ENCODE measurements around the gene IFT122.
A peak's percentile ranks its signal among the peaks of the same experiment; 100 is the strongest.

IFT122 gene

DNA sequence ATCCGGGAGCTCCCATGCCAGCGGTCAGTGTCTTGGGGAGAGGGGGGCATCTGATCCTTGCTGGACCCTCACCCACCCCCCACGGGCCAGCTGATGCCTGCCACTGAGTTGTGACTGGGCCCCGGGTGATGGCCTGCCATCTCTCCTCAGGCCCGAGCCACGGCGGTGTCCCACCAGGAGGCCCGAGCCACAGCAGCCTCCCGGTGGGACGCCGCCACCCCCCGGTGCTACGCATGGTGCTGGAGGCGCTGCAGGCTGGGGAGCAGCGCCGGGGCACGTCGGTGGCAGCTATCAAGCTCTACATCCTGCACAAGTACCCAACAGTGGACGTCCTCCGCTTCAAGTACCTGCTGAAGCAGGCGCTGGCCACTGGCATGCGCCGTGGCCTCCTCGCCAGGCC lies 107.2 kb downstream of the IFT122 start:
- no peak for DNase-seq (ENCODE audit: low read depth in 1 of 2, low spot score in 1 of 2)
- H3K4me3 ChIP-seq (replicated peaks; ENCODE audit: insufficient read depth, low read length) = no peak overlapping the region
- H3K27ac ChIP-seq (replicated peaks) = no peak overlapping the region
- TF ChIP-seq, protein P1, sequence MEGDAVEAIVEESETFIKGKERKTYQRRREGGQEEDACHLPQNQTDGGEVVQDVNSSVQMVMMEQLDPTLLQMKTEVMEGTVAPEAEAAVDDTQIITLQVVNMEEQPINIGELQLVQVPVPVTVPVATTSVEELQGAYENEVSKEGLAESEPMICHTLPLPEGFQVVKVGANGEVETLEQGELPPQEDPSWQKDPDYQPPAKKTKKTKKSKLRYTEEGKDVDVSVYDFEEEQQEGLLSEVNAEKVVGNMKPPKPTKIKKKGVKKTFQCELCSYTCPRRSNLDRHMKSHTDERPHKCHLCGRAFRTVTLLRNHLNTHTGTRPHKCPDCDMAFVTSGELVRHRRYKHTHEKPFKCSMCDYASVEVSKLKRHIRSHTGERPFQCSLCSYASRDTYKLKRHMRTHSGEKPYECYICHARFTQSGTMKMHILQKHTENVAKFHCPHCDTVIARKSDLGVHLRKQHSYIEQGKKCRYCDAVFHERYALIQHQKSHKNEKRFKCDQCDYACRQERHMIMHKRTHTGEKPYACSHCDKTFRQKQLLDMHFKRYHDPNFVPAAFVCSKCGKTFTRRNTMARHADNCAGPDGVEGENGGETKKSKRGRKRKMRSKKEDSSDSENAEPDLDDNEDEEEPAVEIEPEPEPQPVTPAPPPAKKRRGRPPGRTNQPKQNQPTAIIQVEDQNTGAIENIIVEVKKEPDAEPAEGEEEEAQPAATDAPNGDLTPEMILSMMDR (IDR thresholded peaks at IDR 0.05; ENCODE audit: insufficient read depth, low read length) = no peak
- TF ChIP-seq GABPA (IDR thresholded peaks at IDR 0.05; ENCODE audit: low read depth) = no peak
- TF ChIP-seq, protein P2, sequence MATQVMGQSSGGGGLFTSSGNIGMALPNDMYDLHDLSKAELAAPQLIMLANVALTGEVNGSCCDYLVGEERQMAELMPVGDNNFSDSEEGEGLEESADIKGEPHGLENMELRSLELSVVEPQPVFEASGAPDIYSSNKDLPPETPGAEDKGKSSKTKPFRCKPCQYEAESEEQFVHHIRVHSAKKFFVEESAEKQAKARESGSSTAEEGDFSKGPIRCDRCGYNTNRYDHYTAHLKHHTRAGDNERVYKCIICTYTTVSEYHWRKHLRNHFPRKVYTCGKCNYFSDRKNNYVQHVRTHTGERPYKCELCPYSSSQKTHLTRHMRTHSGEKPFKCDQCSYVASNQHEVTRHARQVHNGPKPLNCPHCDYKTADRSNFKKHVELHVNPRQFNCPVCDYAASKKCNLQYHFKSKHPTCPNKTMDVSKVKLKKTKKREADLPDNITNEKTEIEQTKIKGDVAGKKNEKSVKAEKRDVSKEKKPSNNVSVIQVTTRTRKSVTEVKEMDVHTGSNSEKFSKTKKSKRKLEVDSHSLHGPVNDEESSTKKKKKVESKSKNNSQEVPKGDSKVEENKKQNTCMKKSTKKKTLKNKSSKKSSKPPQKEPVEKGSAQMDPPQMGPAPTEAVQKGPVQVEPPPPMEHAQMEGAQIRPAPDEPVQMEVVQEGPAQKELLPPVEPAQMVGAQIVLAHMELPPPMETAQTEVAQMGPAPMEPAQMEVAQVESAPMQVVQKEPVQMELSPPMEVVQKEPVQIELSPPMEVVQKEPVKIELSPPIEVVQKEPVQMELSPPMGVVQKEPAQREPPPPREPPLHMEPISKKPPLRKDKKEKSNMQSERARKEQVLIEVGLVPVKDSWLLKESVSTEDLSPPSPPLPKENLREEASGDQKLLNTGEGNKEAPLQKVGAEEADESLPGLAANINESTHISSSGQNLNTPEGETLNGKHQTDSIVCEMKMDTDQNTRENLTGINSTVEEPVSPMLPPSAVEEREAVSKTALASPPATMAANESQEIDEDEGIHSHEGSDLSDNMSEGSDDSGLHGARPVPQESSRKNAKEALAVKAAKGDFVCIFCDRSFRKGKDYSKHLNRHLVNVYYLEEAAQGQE (IDR thresholded peaks at IDR 0.05; ENCODE audit: insufficient replicate concordance, low read depth) = no peak
- no peak for TF ChIP-seq SPI1 (IDR thresholded peaks at IDR 0.05; ENCODE audit: borderline replicate concordance, low read depth)
- no peak for TF ChIP-seq POLR2AphosphoS5 (IDR thresholded peaks at IDR 0.05; ENCODE audit: low read depth)
- H3K27me3 ChIP-seq (ENCODE audit: insufficient read depth, poor library complexity, severe bottlenecking) = no peaks in the 10 kb centered on the region

DNA sequence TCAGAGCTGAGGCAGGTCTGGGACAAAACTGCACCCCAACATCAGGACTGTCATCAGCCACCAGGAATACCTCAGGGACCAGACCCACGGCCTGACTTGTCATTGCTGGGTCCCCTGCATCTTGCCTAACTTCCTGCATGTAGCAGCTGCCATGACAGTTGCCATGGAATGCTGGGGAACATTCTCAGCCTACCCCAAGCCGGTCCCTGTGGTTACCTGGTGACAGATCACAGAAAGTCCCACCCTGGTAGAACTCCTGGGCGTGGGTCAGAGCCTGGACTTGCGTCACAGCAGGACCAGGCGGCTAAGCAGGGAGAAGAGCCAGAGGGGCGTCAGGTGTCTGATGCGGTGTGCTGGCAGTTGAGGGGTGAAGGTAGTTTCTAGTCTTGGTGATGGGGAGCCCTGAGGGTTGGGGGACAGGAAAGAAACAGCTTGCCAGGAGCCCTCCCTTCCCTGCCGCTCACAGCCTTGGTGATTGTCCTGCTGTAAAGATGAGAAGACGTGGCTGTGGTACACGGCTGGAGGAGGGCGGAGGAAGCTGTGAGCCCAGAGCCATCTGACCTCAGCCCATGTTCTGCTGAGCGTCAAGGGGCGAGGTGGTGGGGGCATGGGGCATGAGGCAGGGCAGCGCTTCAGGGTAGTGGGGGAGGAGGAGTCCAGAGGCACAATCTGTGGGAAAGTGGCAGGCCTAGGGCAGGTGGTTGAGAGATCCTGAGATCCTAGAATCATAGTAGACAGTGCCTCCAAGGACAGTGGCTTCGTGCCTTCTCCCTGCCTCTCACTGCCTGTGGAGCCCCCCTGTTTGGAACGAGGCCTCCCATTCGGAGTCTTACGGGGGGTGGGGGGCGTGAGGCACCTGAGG lies 108.3 kb downstream of the IFT122 start:
- no peak for TF ChIP-seq GABPA (IDR thresholded peaks at IDR 0.05; ENCODE audit: low read depth)
- TF ChIP-seq SPI1 (IDR thresholded peaks at IDR 0.05; ENCODE audit: borderline replicate concordance, low read depth) = no peak
- TF ChIP-seq, protein P1 (IDR thresholded peaks at IDR 0.05; ENCODE audit: insufficient read depth, low read length) = no peak
- TF ChIP-seq, protein P2 (IDR thresholded peaks at IDR 0.05; ENCODE audit: insufficient replicate concordance, low read depth) = no peak
- TF ChIP-seq POLR2AphosphoS5 (IDR thresholded peaks at IDR 0.05; ENCODE audit: low read depth) = no peak
- H3K27ac ChIP-seq (replicated peaks) = peak overlapping the region; percentile 84; the same call in 1 of the 2 replicates

DNA sequence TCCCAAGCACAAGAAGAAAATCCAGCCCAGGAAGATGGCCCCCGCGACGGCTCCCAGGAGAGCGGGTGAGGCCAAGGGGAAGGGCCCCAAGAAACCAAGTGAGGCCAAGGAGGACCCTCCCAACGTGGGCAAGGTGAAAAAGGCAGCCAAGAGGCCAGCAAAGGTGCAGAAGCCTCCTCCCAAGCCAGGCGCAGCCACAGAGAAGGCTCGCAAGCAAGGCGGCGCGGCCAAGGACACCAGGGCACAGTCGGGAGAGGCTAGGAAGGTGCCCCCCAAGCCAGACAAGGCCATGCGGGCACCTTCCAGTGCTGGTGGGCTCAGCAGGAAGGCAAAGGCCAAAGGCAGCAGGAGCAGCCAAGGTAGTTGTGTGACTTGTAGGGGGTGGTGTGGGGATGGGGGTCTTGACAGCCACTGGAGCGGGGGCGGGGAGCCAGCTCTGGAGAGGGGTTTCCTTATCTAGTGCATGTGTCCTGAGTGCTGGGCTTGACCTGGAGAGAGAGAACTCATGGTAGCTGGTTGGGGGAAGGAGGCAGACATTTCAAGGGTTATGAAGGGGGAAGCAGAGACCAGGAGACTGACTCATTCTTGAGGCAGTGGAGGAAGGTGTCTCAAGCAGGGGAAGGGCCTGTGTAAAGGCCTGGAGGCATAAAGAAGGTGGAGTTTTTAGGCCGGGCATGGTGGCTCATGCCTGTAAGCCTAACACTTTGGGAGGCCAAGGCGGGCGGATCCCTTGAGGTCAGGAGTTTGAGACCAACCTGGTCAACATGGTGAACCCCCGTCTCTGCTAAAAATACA lies 109.2 kb downstream of the IFT122 start:
- TF ChIP-seq GABPA (IDR thresholded peaks at IDR 0.05; ENCODE audit: low read depth) (no peak), POLR2AphosphoS5 (IDR thresholded peaks at IDR 0.05; ENCODE audit: low read depth) (no peak), SPI1 (IDR thresholded peaks at IDR 0.05; ENCODE audit: borderline replicate concordance, low read depth) (no peak)
- TF ChIP-seq, protein P1 (IDR thresholded peaks at IDR 0.05; ENCODE audit: insufficient read depth, low read length) = no peak
- TF ChIP-seq, protein P2 (IDR thresholded peaks at IDR 0.05; ENCODE audit: insufficient replicate concordance, low read depth) = no peak
- peak; percentile 43 to 71 for DNase-seq (ENCODE audit: low read depth in 1 of 2, low spot score in 1 of 2)

More for the DNA sequence above, 108.3 kb downstream of the IFT122 start:
- no peak for DNase-seq (ENCODE audit: low read depth in 1 of 2, low spot score in 1 of 2)
- Histone ChIP-seq H3K4me3 (replicated peaks; ENCODE audit: insufficient read depth, low read length) (no peak overlapping the region), H3K27me3 (ENCODE audit: insufficient read depth, poor library complexity, severe bottlenecking) (no peaks in the 10 kb centered on the region)

More for the DNA sequence above, 109.2 kb downstream of the IFT122 start:
- Histone ChIP-seq H3K27me3 (ENCODE audit: insufficient read depth, poor library complexity, severe bottlenecking) (no peaks in the 10 kb centered on the region), H3K4me3 (replicated peaks; ENCODE audit: insufficient read depth, low read length) (no peak overlapping the region), H3K27ac (replicated peaks) (peak overlapping the region; percentile 84)
